ENCODE data around the gene ARHGAP21.
"Not testable (repeated sequence)": the region's sequence is repeated elsewhere in the genome, so short reads cannot be mapped to it uniquely, and the experiment has no call there.

Gene ARHGAP21

GRCh38 chr10:24690961-24691512, 32.6 kb downstream of the ARHGAP21 start:
- DNase-seq (ENCODE audit: extremely low read depth in 1 of 2, low read depth in 1 of 2): no peak

- DNase-seq (ENCODE audit: extremely low read depth in 1 of 2, low read depth in 1 of 2): no peak
These were observed 37.6 kb downstream of the ARHGAP21 start for GRCh38 chr10:24685958-24686540.

GRCh38 chr10:24683554-24683953, 40.1 kb downstream of the ARHGAP21 start:
- no peak for DNase-seq (ENCODE audit: extremely low read depth in 1 of 2, low read depth in 1 of 2)

GRCh38 chr10:24681572-24682088, 42.1 kb downstream of the ARHGAP21 start:
- no peak for DNase-seq (ENCODE audit: extremely low read depth in 1 of 2, low read depth in 1 of 2)

- no peak for DNase-seq (ENCODE audit: extremely low read depth in 1 of 2, low read depth in 1 of 2)
These were observed 42.8 kb downstream of the ARHGAP21 start for GRCh38 chr10:24680647-24681524.

GRCh38 chr10:24678757-24679156, 44.9 kb downstream of the ARHGAP21 start:
- no peak for DNase-seq (ENCODE audit: extremely low read depth in 1 of 2, low read depth in 1 of 2)

- DNase-seq (ENCODE audit: extremely low read depth in 1 of 2, low read depth in 1 of 2): no peak
These were observed 48.6 kb downstream of the ARHGAP21 start for GRCh38 chr10:24674892-24675632.

GRCh38 chr10:24670964-24671670, 52.6 kb downstream of the ARHGAP21 start:
- no peak for DNase-seq (ENCODE audit: extremely low read depth in 1 of 2, low read depth in 1 of 2)

- DNase-seq (ENCODE audit: extremely low read depth in 1 of 2, low read depth in 1 of 2): no peak
These were observed 54.3 kb downstream of the ARHGAP21 start for GRCh38 chr10:24669285-24669852.

- DNase-seq (ENCODE audit: extremely low read depth in 1 of 2, low read depth in 1 of 2): no peak
These were observed 55.4 kb downstream of the ARHGAP21 start for GRCh38 chr10:24668247-24668646.

GRCh38 chr10:24664991-24665390, 58.7 kb downstream of the ARHGAP21 start:
- DNase-seq (ENCODE audit: extremely low read depth in 1 of 2, low read depth in 1 of 2): no peak

- DNase-seq (ENCODE audit: extremely low read depth in 1 of 2, low read depth in 1 of 2): no peak
These were observed 62.3 kb downstream of the ARHGAP21 start for GRCh38 chr10:24661376-24661775.

- not testable (repeated sequence) for DNase-seq (ENCODE audit: extremely low read depth in 1 of 2, low read depth in 1 of 2)
These were observed 65.4 kb downstream of the ARHGAP21 start for GRCh38 chr10:24658319-24658718.

GRCh38 chr10:24656326-24656725, 67.4 kb downstream of the ARHGAP21 start:
- not testable (repeated sequence) for DNase-seq (ENCODE audit: extremely low read depth in 1 of 2, low read depth in 1 of 2)

- no peak for DNase-seq (ENCODE audit: extremely low read depth in 1 of 2, low read depth in 1 of 2)
These were observed 71.2 kb downstream of the ARHGAP21 start for GRCh38 chr10:24652381-24652957.

GRCh38 chr10:24651923-24652322, 71.8 kb downstream of the ARHGAP21 start:
- DNase-seq (ENCODE audit: extremely low read depth in 1 of 2, low read depth in 1 of 2): no peak

- DNase-seq (ENCODE audit: extremely low read depth in 1 of 2, low read depth in 1 of 2): no peak
These were observed 72.9 kb downstream of the ARHGAP21 start for GRCh38 chr10:24650669-24651391.

- no peak for DNase-seq (ENCODE audit: extremely low read depth in 1 of 2, low read depth in 1 of 2)
These were observed 77.9 kb downstream of the ARHGAP21 start for GRCh38 chr10:24645784-24646183.

- no peak for DNase-seq (ENCODE audit: extremely low read depth in 1 of 2, low read depth in 1 of 2)
These were observed 78.7 kb downstream of the ARHGAP21 start for GRCh38 chr10:24645022-24645421.

Measured in stimulated activated CD8-positive, alpha-beta memory T cell treated with anti-CD3 and anti-CD28 coated beads, Interleukin-7, amount 100 ng/mL, for 48 hours (primary cell).